ENCODE data around the gene KCNK16.

Gene KCNK16

GRCh38 chr6:39342692-39343395, 20.3 kb upstream of the KCNK16 start:
- no peak for DNase-seq (ENCODE audit: low read depth in 3 of 3, low spot score in 1 of 3)

GRCh38 chr6:39341937-39342336, 19.4 kb upstream of the KCNK16 start:
- DNase-seq (ENCODE audit: low read depth in 3 of 3, low spot score in 1 of 3) = no peak

- no peak for DNase-seq (ENCODE audit: low read depth in 3 of 3, low spot score in 1 of 3)
Measured at GRCh38 chr6:39341352-39341751, 18.9 kb upstream of the KCNK16 start.

- no peak for DNase-seq (ENCODE audit: low read depth in 3 of 3, low spot score in 1 of 3)
Measured at GRCh38 chr6:39339868-39340550, 17.5 kb upstream of the KCNK16 start.

- DNase-seq (ENCODE audit: low read depth in 3 of 3, low spot score in 1 of 3) = no peak
Measured at GRCh38 chr6:39339096-39339867, 16.8 kb upstream of the KCNK16 start.

GRCh38 chr6:39338397-39338796, 15.9 kb upstream of the KCNK16 start:
- no peak for DNase-seq (ENCODE audit: low read depth in 3 of 3, low spot score in 1 of 3)

- no peak for DNase-seq (ENCODE audit: low read depth in 3 of 3, low spot score in 1 of 3)
Measured at GRCh38 chr6:39335780-39336545, 13.5 kb upstream of the KCNK16 start.

- DNase-seq (ENCODE audit: low read depth in 3 of 3, low spot score in 1 of 3) = no peak
Measured at GRCh38 chr6:39333644-39334438, 11.3 kb upstream of the KCNK16 start.

- no peak for DNase-seq (ENCODE audit: low read depth in 3 of 3, low spot score in 1 of 3)
Measured at GRCh38 chr6:39330476-39330875, 8.0 kb upstream of the KCNK16 start.

- DNase-seq (ENCODE audit: low read depth in 3 of 3, low spot score in 1 of 3) = no peak
Measured at GRCh38 chr6:39330057-39330456, 7.6 kb upstream of the KCNK16 start.

- DNase-seq (ENCODE audit: low read depth in 3 of 3, low spot score in 1 of 3) = no peak
Measured at GRCh38 chr6:39328066-39328465, 5.6 kb upstream of the KCNK16 start.

GRCh38 chr6:39327507-39327906, 5.0 kb upstream of the KCNK16 start:
- no peak for DNase-seq (ENCODE audit: low read depth in 3 of 3, low spot score in 1 of 3)

- DNase-seq (ENCODE audit: low read depth in 3 of 3, low spot score in 1 of 3) = no peak
Measured at GRCh38 chr6:39321761-39322160, 741 bp downstream of the KCNK16 start.

GRCh38 chr6:39320363-39320984, 2.0 kb downstream of the KCNK16 start:
- DNase-seq (ENCODE audit: low read depth in 3 of 3, low spot score in 1 of 3) = no peak

GRCh38 chr6:39319621-39320362, 2.7 kb downstream of the KCNK16 start:
- no peak for DNase-seq (ENCODE audit: low read depth in 3 of 3, low spot score in 1 of 3)

GRCh38 chr6:39317256-39317655, 5.2 kb downstream of the KCNK16 start:
- DNase-seq (ENCODE audit: low read depth in 3 of 3, low spot score in 1 of 3) = no peak

- no peak for DNase-seq (ENCODE audit: low read depth in 3 of 3, low spot score in 1 of 3)
Measured at GRCh38 chr6:39314273-39314795, 8.2 kb downstream of the KCNK16 start, which contains the start of gene KCNK17. KCNK17 (minus strand) TSS chr6:39314419; CDS start chr6:39314320, 99 bp downstream.

- no peak for DNase-seq (ENCODE audit: low read depth in 3 of 3, low spot score in 1 of 3)
Measured at GRCh38 chr6:39313526-39314272, 8.8 kb downstream of the KCNK16 start.

Data from stimulated activated CD4-positive, alpha-beta T cell treated with anti-CD3 and anti-CD28 coated beads, TNF-alpha, amount 100 ng/mL, for 1 hour (primary cell).